22Rv1 (cell line): ENCODE data around the gene IPCEF1.

Experiments
- H3K27ac ChIP-seq: fragments of 450-650 bp; 2 replicates; pipeline ENCODE4 v1.5.1; 2017
- CTCF ChIP-seq: fragments of 450-650 bp; IDR thresholded peaks from 2 replicates; pipeline ENCODE4 v1.5.1; 2017; ENCODE audit warnings: mild to moderate bottlenecking
- ZFX ChIP-seq: fragments of 450-650 bp; IDR thresholded peaks from 2 replicates; pipeline ENCODE4 v1.6.1; 2017; ENCODE audit warnings: antibody characterized with exemption, borderline replicate concordance

Gene IPCEF1

GRCh38 chr6:154172393-154172792 is 184.2 kb downstream of the IPCEF1 start:
- TF ChIP-seq CTCF = peak; percentile 50
- peak overlapping the region; percentile 49 for H3K27ac ChIP-seq

- H3K27ac ChIP-seq = no peak overlapping the region
- no peak for TF ChIP-seq CTCF
- no peak for TF ChIP-seq ZFX
These were observed 186.5 kb downstream of the IPCEF1 start for GRCh38 chr6:154170106-154170505.

- no peak for TF ChIP-seq ZFX
- TF ChIP-seq CTCF = no peak
- H3K27ac ChIP-seq = no peak overlapping the region
These were observed 187.3 kb downstream of the IPCEF1 start for GRCh38 chr6:154169193-154169847.

- TF ChIP-seq CTCF (no peak), ZFX (no peak)
- H3K27ac ChIP-seq = peak overlapping the region; percentile 43
These were observed 189.5 kb downstream of the IPCEF1 start for GRCh38 chr6:154167126-154167525.

GRCh38 chr6:154166140-154166539 is 190.5 kb downstream of the IPCEF1 start:
- TF ChIP-seq ZFX (no peak), CTCF (peak; percentile 32)

GRCh38 chr6:154165478-154165877 is 191.1 kb downstream of the IPCEF1 start:
- no peak for TF ChIP-seq ZFX
- no peak for TF ChIP-seq CTCF
- no peak overlapping the region for H3K27ac ChIP-seq

More at GRCh38 chr6:154166140-154166539, 190.5 kb downstream of the IPCEF1 start:
- H3K27ac ChIP-seq = no peak overlapping the region

- no peak overlapping the region for H3K27ac ChIP-seq
- TF ChIP-seq CTCF = no peak
- no peak for TF ChIP-seq ZFX
These were observed 192.2 kb downstream of the IPCEF1 start for GRCh38 chr6:154164397-154164796.
